ENCODE data around the gene RAI1.

GRCh38 chr17:17742688-17743390 lies 61.6 kb downstream of the RAI1 start:
- no peak for TF ChIP-seq PKNOX1 (IDR thresholded peaks at IDR 0.05)
- no peak for TF ChIP-seq SP1 (IDR thresholded peaks at IDR 0.05)
- no peak for TF ChIP-seq BHLHE40 (IDR thresholded peaks at IDR 0.05; ENCODE audit: borderline replicate concordance)

Data from HEK293T (cell line).